ENCODE data around the gene MORN4.

DNA sequence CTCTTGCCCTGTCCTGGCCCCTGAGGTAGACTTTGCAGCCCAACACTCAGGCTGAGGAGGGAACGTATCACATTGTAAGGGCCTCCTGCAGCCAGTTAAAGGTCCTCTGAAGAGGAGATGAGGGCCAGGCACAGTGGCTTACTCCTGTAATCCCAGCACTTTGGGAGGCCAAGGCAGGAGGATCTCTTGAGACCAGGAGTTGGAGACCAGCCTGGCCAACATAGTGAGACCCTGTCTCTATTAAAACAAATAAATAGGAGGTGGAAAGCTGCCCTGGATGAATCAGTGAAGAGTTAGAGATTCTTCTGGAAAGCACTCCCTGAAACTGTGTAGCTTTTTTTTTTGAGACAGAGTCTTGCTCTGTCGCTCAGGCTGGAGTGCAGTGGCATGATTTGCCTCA is 46.1 kb downstream of the MORN4 start:
- no peak for TF ChIP-seq CTCF (IDR thresholded peaks at IDR 0.05)
- no peak for TF ChIP-seq POLR2A (IDR thresholded peaks at IDR 0.05)
- no peak for TF ChIP-seq POLR2AphosphoS5 (IDR thresholded peaks at IDR 0.05)
